Stimulated activated CD8-positive, alpha-beta memory T cell treated with anti-CD3 and anti-CD28 coated beads, Interleukin-15, amount 100 ng/mL, for 4 hours (primary cell): ENCODE results near the gene ATP5F1B.
"Not testable (repeated sequence)": the region's sequence is repeated elsewhere in the genome, so short reads cannot be mapped to it uniquely, and the experiment has no call there.

Source experiments
- DNase-seq, 2 donors: peaks; one replicate each; pipeline ENCODE4 v3.0.0-alpha.2; 2020; ENCODE audit warnings: low read depth in 2 of 2

Gene ATP5F1B

DNA sequence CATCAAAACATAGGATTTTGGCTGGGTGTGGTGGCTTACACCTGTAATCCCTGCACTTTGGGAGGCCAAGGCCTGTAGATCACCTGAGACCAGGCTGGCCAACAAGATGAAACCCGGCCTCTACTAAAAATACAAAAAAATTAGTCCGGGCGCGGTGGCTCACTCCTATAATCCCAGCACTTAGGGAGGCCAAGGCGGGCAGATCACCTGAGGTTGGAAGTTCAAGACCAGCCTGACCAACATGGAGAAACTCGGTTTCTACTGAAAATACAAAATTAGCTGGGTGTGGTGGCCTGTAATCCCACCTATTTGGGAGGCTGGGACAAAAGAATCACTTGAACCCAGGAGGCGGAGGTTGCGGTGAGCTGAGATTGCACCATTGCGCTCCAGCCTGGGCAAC, 2.2 kb upstream of the ATP5F1B start:
- not testable (repeated sequence) for DNase-seq

DNA sequence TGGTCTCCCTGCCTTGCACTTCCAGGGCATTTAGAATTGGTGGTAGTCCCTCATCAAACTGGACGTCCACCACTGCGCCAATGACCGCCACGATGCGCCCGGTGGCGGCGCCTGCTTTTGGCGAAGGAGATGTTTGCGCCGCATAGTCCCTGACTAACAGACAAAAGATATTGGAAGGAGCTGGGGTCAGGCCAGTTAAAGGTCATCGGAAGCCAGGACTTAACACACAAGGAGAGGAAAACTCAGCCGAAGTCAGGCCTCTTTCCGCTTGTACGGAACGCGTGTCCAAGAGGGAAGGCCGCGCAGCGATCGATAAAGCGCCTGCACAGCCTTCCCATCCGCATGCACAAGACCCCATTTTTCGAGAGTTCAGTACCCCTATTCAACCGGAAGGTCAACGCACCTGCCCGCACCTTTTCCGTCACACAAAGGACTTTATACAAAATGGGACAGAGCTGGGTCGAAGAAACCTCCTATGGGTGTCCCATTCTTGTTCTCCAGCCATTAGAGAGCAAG, 525 bp downstream of the ATP5F1B start:
- no peak for DNase-seq

DNA sequence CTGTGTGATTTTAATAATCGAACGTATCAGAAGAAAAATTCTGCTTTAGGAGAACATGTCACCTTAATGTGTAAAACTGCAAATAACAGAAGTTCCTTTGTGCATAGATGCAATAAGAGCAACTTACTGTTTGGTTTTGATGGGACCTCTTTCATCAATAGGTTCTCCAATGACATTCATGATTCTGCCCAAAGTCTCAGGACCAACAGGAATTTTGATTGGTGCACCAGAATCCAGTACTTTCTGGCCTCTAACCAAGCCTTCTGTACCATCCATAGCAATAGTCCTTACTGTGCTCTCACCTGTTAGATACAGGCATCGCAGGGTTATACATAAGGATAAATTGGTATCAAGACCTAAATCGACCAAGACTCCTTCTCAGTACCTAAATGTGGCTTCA, 1.1 kb downstream of the ATP5F1B start:
- DNase-seq: no peak

DNA sequence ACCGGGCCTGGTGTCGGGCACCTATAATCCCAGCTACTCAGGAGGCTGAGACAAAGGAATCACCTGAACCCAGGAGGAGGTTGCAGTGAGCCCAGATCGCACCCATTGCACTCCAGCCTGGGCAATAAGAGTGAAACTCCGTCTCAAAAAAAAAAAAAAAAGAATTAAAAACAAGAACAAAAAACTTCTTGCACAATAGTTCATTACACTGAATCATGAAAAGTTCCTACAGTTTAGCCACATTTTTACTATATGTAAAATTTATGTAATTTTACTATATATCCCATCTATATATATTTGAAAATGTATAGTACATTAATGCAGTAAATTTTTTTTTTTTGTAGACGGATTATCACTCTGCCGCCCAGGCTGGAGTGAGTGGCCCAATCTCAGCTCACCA, 4.6 kb downstream of the ATP5F1B start:
- no peak for DNase-seq

DNA sequence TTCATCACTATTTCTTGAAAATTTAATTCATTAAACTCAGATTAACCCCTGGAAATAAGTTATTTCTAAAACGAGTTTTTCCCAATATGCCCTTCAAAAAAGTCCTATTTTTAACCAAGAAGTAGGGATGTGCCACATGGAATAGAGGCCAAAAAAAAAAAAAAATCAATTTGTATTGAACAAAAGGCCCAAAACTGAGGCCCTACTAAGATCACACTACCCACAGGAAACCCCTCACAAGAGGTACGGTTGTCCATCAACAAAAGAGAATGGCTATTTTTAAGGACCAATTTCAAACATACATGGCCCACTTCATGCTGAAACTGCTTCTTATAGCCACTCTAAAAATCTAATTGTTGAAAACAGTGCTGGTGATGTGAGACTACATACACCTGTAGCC, 8.2 kb downstream of the ATP5F1B start:
- DNase-seq: no peak

DNA sequence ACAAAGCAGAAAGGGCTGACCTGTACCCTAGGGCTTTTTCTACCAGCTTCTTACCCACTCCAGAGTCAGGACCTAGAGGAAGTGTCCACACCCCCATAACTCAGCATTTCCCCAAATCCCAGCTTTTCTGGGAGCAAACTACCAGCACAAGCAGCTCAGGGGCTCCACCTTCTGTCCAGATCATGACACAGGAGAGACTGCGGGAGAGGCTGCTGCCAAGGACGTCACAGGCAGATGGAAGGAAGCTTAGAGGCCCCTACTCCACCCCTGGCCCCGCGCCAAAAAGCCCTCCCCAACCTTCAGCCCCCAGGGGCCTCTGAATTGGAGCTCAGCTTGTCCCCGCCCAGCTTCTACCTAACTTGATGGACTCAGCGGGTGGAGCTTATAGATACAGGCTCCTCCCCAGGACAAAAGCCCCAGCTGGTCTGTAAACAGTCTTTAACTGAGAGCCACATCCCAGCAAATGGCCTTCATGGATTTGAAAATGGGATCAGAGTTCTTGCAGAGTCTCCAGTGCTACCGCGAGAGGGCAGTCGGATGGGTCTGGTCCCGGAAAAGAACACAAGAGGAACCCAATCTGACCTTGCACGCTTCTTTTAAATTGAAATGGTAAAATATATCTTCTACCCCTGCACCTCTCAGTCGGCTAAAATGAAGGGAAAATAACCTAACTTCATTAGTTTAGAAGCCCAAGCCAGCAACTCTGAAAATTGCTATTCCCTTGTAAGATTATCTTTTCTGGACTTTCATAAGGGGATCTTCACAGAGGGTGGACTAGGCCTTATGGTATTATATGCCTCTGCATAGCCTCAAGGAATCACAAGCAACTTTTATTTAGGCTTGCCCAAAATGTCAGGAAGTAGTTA, 8.9 kb downstream of the ATP5F1B start:
- peak; percentile 66 to 79 for DNase-seq

DNA sequence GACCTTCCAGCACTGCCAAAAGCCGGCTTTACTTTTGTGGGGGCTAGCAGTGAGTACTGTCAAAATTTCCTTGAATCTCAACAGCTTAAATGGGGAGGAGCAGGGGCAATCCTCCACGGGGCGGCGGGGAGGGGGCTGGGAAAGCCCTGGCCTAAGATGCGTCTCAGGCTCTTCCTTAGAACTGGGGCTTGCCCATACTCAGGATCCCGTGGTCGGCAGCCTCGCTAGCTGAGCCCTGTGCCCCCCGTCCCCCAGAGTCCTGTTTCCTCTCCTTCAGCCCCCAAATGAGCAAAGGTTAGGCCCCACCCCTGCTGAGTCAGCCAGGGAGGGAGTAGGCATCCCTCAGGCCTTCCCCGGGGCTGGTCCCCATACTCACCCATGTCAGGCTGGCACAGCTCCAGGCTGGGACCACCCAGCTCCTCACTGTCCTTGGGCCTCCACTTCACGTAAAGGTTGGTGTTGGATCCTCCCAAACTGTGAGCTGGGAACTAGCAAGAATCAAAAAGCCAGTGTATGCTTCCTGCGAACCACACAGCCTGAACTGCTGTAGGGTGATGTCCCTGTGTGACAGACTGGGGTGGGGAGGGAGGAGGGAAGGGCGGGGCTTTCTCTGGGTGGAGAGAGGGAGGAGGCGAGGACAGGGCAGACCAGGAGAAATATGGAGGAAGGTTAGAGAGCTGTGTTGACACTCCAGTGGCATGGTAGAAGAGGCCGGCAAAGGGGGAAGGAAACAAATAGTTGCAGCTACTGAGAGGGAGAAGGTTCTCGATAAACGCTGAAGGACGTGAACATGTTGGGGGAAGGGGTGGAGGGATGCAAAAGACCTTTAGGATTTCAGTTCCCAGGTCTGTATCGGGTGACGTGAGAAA, 9.7 kb downstream of the ATP5F1B start:
- peak; percentile 64 to 74 for DNase-seq

DNA sequence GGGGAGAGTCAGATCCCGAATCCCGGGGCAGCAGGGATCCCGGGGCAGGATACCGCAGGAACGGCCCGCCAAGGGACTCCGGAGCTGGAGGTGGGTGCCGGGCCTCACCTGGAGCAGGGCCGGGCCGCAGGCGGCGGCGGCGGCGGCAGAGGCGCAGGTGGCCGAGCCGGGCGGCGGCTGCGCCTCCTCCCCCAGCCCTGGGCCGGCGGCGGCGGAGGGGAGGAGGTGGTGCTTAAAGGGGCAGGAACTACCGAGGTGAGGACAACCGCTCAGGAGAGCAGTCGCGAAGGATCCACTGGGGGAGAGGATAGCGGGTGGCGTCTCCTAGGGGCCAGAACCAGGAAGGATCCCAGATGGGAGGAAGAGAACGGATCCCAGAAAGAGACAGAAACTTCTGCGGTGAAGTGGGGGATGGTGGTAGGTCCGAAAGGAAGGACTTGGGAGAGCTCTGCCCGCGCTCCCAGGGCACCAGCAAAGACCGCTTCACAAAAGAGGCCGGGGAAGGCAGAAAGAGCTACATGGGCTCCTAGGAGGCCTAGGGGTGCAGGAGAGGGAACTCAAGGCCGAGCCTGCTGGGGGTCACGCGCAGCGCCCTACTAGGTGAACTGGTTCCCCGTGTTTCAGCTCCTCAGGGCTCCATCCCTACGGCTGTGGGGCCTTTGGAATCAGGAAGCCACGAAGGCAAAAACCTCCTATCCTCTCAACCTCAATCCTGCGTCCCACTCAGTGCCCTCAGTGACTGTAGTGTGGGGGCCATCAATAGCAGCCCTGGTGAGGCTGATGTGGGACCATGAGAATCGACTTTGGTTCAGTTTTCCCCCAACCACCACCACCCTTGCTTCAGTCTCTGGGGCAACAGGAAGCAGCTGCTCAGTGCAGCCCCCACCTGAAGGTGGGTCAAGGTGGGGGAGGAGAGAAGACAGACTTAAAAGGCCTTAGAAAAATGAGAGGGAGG, 10.7 kb downstream of the ATP5F1B start:
- DNase-seq: peak in 1 of 2 donors; percentile 39

DNA sequence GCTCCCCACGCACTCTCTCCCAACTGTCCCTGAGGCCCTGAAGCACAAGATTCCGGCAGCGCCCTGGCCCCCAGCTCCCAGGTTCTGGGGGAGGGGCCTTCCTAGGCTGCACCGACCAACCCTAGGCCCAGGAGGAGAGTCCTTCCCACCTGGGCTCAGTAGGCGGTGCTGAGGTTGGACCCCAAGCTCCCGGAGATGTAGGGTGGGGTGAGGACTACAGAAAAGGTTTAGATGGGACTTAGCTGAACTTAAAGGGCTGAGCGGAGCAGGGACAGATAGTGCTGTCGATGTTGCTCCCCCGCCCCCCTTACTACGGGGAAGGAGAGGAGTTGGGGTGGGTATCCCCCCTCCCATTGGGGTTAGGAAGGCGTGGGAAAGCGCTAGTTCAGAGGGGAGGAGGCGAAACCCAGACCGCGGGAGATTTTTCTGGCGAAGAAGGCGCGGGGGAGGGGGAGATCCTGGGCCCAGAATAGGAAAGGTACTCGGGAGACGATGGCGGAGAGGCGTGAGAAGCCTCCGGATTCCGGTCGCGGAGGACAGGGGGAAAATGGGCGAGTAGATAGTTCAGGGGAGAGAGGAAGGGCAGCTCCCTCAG, 11.4 kb downstream of the ATP5F1B start:
- no peak for DNase-seq

DNA sequence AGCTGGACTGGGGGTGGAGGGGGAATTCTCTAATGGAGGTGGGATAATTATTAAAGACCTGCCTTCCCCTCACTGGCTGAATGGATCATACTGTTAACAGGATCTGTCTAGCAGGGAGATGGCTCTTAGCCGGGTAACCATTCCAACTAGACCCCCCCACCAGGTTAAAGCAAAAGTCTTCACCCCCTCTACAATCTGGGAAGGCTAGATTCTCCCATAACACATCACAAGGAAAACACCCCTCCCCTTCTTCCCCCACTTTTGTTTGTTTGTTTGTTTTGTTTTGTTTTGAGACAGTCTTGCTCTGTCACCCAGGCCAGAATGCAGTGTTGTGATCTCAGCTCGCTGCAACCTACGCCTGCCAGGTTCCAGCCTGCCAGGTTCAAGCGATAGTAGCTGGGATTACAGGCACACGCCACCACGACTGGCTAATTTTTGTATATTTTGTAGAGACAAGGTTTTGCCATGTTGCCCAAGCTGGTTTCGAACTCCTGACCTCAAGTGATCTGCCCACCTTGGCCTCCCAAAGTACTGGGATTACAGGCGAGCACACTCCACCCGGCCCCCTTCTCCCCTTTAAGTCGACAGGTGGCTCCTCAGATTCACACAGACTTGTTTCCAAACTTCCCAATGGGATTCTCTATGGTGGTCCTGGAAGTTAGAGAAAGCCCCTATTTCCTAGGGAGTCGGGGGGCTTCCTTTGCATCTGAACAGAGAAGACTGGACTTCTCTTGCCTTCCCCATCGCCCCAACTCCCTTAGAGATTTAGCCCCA, 12.1 kb downstream of the ATP5F1B start:
- no peak for DNase-seq

DNA sequence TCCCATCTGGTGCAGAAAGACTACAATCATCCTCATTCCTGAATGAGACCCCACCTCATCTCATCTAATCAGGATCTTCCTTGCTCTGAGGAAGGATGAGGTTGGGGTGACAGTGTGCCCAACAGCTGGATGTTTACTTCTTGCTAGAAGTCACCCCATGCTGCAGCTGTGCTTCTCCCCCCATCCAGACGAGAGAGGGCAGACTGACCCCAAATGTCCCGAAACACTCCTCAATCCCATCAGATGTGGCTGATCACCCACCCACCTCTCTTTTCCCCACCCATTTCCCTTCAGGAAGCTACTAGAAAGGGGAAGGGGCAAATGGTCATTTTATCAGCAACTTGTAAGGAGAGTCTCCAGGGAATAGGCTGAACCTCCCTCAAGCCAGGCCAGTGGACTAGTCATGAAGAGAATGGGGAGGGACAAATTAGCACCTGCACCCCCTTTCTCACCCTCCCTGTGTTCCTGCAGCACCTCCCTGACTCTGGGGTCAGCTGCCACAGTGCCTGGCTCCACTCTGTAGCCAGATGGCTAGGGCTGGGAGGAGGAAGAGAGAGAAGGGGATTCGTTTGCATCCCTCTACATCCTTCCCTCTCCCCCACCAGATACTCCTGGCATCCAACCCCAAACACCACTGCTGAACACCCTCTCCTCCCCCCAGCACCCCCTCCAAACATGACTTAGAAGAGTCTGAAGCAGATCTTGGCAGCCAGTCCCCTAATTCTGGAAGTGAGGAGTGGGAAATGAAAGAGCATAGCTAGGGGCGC, 12.9 kb downstream of the ATP5F1B start:
- DNase-seq: no peak

DNA sequence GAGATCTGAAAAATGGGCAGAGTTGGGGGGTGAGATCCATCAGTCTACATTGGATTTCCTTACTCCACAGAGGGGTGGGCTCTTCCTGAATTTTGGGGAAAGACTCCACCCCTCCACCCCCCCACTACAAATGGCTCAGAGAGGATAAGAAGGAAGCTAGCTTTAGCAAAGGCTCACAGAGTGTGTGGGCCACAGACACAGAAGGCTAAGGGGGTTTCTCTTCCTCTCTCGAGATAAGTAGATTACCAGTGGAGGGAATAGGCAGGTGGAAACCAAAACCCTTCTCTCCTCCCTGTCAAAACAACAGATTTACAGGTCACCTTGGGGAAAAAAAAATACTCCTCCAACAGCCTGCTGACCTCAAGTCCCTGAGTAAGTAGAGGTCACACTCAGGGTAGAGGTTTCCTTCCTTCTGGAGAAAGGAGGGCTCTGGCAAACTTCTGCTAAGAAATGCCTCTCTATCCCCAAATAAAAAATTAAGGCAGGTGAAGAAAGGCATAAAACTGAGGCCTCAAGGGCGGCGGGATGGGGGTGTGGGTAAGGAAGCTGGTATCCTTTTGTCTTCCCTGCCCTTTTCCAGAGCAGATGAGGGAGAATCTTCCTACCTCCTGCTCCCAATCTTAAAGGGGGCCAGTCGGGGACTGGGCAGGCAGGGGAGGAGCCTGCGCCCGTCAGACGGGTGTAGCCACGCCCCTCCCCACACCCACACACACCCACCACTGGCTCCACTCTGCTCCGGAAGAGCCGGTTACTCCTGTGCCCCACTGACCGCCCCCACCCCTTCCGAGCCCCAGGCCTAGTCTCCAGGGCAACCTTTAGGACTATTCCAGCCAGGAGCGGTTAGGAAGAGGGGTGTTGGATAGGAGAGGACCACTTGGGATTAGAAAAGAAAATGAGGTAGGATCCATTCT, 13.7 kb downstream of the ATP5F1B start:
- DNase-seq: peak in 1 of 2 donors; percentile 46

DNA sequence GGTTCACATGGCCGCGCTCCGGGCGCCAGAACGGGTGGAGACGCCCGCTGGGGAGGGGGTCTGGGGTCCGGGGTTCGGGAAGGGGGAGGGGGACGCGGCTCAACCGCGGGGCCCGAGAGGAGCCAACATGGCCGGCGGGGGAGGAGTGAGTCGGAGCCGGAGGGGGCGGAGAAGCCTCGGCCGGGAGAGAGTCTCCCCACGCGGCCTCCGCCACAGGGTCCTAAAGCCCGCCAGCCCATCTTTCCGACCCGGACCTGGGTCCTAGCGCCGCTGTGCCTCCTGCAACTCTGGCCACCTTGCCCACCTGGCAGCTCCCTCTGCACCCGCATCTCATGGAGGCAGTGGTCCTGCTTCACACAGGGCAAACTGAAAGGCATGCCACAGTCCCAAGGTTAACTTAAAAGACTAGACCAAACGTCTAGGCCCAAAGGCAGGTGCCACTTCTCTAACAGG, 15.6 kb downstream of the ATP5F1B start, which contains the start of gene BAZ2A:
TSS of gene BAZ2A (minus strand) at position 147 of the 453 bp plus-strand sequence. CDS start 12,796 bp downstream, outside the sequence.
- DNase-seq: peak; percentile 71 to 72

DNA sequence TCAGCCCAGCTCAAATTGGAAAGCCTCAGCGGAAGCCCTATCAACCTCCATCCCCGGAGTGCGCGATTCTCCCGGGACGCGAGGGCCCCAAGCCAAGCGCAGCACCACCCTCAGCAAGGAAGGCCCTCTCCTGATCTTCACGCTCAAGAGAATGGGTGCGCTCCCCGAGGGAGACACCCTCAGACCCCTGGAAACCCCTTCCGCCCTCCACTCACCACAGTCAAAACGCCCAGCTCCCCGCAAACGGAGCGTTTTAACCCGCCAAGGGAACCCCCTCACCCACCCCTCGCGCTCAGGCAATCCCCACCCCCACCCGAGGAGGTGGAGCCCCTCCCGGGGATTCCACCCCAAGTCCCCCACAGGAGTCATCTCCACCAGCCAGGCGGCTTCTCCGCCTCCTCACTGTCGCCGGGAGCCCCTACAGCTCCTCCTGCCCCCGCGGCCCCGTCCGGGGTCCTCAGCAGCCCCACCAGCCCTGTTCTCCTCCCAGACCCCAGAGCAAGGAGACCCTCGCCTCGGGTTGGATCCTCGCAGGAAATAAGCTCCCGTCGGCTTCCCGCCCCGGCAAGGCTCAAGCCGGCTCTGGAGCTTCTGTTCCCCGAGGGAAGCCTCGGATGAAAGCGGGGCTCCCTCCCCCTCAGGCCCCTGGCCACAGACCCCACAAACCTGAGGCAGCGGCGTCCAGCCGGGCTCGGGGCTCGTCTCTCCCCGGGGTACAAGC, 16.2 kb downstream of the ATP5F1B start:
- DNase-seq: no peak

DNA sequence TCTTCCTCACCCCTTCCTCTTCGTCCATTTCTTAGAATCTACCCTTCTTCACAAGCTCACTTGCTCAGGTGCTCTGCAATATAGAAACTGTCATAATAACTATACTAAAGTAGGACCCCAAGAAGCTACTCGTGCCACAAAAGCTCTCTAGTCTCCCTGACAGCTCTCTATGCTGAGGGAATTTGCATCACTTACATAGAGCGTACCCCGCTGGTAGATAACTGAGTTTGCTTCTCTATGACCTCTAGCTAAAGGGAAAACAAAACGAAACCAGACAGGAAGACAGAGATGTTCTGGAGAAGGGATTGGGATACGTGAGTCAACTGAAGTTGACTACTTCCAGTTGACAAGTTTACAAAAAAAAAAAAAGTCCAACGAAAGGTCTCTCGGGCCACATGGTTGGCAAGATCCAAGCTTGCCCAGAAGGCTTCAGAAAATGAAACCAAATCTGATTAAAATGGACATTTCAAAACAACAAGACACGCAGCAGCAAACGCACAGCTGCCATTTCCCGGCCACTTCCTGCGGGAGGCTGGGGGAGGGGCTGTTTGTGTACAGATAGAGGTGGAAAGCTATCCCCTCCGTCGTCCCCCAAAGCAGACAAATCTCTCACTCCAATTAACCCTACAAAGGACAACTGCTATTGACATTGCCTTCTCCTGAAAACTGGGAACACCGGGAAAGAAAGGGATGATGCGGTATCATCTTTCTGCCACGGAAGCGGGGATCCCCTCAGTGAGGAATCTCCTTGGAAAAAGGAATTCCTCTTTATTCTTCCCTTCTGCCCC, 16.9 kb downstream of the ATP5F1B start:
- DNase-seq: no peak

DNA sequence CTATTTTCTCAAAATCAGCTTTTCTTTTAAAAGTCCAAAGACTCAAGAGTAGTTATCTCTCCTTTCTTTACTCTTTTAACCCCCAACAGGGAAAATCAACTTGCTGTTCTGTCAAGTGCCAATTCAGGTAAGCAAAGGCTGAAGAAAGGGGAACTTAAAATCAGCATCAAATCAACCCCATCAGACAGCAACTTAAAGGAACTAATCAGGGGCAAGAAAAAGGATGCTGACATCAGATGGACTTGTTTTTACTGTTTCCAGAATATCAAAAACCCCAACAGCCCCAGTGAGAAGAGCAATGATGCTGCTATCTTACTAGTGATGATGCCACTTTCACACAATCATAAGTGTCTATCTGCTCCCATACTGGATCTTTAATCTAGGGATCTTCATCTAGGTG, 19.1 kb downstream of the ATP5F1B start:
- DNase-seq: no peak

DNA sequence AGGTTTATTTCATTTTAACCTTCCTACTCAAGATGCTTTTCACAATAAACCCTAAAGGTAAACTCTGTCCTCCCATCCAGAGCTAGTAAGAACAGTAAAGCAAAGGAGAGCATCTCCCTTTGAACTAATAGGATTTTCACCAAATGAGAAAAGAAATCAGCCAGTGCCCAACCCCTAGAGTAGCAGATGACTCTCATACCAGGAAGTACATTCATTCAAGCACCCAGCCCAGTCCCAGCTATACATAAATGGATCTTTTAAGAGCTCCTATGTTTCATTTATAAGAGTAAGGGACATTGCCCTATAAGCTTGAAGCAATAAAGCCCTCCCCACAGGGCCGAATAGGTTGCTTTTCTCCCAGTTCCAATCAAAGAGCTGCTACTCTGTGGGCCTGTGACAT, 23.2 kb downstream of the ATP5F1B start:
- DNase-seq: no peak
